Stimulated activated CD4-positive, alpha-beta T cell treated with anti-CD3 and anti-CD28 coated beads, Interleukin-4, amount 100 ng/mL, for 4 hours (primary cell): ENCODE results near the gene TXNRD2.

Source experiments
- DNase-seq, 2 experiments: peaks; one replicate each; pipeline ENCODE4 v3.0.0-alpha.2; 2020

TXNRD2 gene

DNA sequence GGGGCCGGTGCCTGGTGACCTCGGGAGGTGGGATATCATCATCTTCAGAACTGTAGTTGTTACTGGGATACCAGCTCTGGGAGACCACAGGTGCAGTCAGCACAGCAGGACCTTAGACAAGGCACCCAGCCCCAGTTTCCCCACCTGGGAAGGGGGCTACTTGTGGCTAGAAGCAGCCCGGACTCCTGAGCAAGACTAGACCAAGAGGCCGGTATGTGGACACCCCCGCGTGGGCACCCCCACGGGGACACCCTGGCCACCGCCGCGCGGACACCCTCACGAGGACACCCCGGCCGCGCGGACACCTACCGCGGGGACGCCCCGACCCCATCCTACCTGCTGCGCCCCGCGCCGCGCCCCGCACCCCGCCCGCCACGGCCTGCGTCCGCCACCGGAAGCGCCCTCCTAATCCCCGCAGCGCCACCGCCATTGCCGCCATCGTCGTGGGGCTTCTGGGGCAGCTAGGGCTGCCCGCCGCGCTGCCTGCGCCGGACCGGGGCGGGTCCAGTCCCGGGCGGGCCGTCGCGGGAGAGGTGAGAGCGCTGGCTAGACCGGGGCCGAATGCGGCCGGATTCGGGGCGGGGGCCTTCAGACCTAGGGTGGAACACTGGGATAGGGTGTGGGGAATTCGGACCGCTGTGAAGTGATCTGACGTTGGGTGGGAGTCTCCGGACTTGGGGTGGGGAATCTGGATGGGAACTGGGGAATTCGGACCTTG, at the start of gene TXNRD2, which contains the start of gene COMT:
Gene TXNRD2 (minus strand): TSS at position 454 of the 718 bp plus-strand sequence. CDS start 15 bp downstream, at position 439.
Gene COMT (plus strand): TSS at position 408 of the 718 bp plus-strand sequence. CDS start 20,755 bp downstream, outside the sequence.
- peak; percentile 53 to 71 for DNase-seq

DNA sequence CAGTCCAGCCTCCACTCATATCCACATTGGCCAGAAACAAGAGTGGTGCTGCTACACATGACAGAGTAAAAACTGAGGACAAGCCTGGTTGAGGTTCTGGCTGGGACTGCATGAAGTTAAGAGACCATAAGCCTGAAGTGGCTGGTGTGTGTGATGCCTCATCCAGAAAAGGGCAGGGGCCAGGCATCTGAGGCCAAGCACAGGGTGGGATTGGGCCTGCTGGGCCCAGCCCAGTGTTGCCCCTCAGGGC, 49.7 kb upstream of the TXNRD2 start:
- DNase-seq, result no peak

DNA sequence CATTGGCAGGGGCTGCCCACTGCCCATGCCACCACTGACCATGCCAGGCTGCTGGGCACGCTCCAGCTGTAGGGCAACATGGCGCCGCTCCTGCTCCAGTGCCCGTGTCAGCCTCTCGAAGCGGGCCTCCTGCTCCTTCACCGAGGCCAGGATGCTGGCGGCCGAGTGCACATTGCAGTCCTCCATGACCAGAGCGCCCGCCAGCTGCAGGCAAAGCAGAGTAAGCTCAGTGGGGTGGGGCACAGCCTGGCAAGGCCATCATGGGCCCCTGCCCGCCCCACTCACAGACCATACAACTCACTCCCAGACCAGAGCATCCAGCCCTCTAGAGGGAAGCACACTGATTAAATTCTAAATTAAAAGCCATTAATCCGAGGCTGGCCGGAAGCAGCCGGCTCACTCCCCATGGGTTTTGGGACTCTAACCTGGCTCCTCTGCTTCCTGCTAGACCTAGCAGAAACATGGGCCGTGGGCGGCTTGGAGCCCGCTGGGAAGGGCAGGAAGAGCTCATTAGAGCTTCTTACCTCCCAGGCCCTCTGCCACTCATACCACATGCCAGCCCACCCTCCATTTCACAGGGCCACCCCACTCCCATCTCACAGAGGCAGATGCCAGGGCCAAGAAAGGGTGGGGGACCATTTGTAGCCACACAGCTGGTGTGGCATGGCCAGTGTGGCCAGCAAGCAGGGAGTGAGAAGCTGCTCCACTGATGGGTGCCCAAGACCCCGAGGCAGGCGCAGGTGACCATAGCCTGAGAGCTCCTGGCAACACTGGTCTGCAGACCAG, 49.2 kb upstream of the TXNRD2 start:
- no peak for DNase-seq

DNA sequence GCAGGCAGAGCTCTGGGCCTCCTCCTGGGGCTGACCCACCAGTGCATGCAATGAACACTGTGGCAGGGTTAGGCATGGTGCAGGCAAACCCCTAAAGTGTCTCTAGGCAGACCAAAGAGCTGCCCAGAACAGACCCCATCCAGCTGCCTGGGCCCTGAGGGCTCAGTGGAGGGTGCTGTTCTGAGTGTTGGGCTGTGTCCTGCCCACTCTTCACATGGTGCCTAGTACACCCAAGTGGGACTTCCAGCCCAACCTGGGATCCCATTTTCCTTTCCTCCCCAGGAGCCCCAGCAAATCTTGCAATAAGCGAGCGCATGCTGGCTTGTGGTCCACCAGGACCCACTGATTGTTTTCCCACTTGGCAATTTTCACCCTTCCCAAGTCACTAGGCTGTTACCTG, 48.6 kb upstream of the TXNRD2 start:
- DNase-seq, result no peak

DNA sequence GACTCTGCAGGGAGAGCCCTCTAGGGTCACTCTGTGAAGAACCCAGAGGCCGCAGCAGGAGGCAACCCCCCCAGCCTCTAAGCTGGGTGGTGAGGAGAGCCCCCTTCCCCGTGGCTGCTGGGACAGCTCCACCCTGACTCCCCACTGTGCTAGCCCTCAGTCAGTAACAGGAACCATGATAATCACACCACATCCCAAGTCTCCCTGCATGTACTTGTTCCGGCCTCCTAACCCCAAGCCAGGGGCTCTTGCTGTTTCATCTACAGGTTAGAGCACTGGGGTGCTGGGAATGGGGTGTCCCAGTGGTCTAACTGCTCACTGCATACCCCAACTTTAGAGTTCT, 48.1 kb upstream of the TXNRD2 start:
- DNase-seq, result no peak

DNA sequence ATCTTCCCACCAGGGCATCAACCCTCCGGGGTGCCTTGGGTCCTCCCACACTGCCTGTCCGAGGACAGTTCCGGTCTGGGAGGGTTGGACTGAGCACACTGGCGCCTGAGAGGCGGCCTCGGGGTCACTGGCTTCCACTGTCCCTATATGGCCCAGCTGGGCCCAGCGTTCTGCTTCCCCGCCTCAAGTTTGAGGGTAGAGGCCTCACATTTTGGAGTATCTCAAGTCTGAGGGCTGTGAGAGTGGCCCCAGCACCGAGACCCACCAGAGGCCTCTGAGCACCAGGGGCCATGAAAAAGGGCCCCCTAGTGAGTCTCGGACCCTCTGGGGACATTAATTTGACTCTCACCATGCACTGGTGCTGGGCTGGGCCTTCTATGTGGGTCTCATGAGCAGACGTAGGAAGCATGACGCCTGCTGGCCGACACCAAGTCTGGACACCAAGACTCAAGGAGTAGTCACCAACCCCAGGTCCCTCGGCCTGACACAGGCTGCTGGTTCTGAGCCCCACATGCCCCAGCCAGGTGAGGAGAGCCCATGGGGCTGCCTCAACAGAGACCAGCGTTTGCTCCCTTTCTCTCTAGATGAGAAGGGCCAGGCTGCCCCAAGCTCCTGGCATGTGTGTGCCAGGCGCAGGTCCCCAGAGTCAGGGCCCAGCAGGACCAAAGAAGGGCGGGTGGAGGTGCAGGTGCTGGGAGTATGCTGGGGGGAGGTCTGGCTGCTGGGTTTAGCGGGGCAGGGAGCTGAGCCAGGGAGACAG, 47.5 kb upstream of the TXNRD2 start:
- no peak for DNase-seq

DNA sequence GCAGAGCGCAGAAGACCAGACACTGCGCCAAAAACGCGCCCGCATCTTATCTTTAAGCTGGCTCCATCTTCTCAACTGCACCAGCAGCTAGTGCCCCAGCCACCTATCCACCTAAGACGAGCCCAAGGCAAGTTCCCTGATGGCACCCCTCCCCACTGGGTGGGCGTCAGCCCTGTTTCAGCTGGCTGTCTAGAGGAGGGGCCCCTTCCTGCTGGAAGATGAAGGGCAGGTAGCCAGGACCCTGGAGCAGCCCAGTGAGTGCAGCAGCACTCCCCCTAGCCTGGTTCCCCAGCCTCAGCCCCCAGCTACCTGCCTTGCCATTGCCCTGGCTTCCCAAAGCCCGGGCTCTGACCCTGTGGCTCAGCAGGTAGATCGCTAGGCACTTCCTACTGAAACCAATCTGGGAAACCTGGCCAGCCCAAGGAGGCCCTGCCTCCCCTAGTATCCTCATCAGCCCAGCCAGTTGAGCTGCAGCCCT, 46.8 kb upstream of the TXNRD2 start:
- no peak for DNase-seq

DNA sequence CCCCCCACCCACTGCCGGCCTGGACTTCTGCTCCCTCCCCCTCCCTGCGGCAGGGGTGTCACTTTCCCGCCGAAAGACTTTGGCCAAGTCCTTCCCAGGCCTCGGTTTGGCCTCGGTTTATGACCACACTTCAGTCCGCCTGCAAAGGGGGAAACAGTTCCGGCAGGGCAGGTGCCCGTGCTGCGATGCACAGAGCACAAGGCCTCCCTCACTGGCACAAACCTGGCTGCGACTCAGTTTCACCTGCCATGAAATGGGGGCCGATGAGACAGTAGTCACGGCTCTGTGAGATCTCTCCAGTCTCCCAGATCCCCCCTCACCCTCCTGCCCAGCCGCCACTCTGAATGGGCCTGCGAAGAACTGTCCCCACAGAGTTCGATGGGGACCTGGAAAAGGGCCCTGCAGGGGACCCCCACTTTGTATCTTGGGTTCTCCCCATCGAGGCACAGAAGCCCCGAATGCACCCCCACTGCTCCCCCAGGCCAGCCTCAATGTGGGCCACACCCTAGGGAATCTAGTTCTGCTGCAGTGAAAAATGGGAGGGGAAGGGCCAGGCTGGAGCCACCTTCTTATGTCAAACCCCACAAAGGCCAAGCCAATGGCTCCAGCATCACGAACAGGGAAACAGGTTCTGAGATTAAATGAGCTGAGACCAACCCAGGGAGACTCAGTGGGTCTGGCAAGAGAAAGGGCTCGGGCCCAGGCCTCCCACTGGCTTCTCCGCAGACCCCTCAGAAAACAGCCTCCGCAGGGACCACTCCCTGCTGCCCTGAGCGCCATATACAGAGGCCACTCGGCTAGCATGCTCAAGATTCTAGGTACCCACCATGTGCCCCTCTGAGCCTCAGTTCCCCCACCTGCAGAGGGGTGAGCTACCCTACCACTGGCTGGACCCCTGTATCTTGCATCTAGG, 46.0 kb upstream of the TXNRD2 start:
- DNase-seq, result no peak

DNA sequence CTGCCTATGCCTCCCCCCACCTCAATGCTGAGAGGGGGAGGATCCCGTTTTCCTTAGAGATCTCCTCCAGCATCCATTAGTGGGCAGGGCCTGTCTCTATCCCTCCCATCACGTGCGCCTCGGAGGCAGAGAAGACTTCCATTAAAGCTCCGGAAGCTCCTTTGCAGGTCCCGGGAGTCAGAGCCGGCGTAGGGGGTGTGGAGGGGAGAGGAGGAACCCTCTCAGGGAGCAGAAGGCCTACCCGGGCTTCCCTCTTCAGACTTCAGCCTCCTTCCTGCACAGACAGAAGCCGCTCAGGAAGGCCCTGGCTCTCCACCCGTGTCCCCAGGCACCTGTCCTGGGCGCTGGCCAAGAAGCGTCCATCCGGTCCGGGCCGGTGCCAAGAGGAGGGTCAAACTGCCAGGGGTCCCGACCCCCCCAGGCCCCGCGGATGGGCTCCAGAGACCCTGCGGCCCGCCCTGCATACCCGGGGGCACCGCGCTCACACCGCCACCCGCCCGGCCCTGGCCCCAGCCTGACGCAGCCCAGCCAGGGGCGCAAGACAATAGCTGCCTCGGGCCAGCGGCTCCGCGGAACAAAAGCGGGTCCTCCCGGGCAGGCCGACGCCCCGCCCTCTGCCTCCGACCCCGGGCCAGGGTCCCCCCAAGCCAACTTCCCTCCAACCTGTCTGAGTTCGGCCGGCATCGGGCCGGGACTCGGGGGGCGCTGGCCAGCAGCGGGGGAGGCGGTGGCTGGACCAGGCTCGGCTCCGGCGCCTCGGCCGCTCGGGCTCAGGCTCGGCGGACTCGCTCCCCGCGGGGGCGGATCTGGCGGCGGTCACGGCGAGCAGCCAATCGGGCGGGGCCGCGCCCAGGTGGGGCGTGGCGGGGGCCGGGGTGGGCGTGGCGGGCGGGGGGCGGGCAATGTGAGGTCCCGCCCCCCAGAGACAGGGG, 45.1 kb upstream of the TXNRD2 start:
- peak; percentile 33 to 58 for DNase-seq

DNA sequence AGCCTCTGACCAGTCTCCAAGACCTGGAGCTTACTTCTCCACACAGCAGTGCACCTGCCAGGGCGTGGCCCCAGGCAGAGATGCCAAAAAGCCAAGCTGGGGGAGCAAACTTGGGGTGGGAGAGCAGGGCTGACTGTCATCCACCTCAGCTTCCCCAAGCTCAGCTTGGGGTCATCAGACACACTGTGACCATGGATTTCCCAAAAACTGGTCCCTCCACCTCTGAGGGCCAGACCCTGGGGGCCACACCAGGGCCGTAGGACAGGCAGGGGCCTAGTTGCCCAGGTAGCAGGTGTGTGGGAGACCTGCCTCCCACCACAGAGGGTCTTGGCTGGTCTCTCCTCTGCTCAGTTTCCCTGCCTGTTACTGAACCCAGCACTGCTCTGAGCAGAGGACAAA, 44.4 kb upstream of the TXNRD2 start:
- no peak for DNase-seq

GRCh38 chr22:19984851-19985811, 43.5 kb upstream of the TXNRD2 start:
- DNase-seq, result no peak

GRCh38 chr22:19984201-19984753, 42.7 kb upstream of the TXNRD2 start:
- no peak for DNase-seq

- DNase-seq, result no peak
Observed at GRCh38 chr22:19983741-19984140, 42.1 kb upstream of the TXNRD2 start.

- DNase-seq, result no peak
Observed at GRCh38 chr22:19982991-19983578, 41.5 kb upstream of the TXNRD2 start.

DNA sequence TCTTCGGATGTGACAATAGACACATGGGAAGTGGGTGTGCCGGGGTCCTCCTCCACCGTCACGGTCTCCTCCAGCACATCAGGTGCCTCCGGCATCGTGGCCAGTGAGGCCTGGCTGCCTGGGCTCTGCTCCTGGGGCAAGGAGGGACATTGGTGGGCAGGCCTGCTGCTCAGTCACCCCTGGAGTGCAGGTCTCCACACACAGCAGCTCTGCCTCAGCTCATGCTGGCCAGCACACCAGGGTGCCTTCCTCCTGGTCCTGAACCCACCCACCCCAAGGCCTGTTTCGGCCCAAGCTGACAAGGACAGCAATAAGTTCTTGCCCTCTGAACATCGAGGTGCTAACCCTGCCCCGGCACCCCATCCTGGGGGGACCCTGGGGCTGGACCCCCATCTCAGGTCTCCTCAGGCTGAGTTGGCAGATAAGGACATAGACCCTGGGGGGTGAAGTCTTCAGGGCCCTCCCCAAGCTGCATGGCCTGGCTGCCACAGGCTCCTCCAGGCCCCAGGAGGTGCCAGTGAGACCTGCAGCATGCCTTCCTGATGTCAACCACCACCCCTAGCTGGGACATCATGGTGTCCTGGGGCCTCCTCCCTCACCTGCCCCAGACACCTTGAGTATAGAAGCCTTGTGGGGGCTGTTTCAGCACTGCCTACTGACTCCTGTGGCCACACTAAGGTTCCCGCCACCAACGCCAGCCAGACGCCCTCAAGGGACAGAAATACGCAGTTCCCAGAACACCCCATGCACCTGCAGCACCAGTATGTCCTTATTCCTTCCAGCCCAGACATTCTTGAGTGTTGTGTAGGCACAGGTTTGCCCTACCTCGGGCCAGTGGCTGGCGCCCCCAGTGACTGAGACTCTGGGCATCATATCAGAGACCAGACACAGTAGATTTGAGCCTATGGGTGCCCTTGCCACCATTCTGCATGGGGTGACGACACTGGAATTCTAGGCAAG, 40.6 kb upstream of the TXNRD2 start:
- no peak for DNase-seq

- DNase-seq, result no peak
Observed at GRCh38 chr22:19981171-19981960, 39.7 kb upstream of the TXNRD2 start.

GRCh38 chr22:19980766-19981165, 39.1 kb upstream of the TXNRD2 start:
- DNase-seq, result no peak
